OCI-LY3 (cell line): ENCODE data around the gene GPR150.

Experiments used
- EZH2phosphoT487 ChIP-seq: fragments of 200-600 bp; shearing (Covaris generic); IDR thresholded peaks from 2 replicates; pipeline ENCODE4 v1.6.1; 2018; ENCODE audit warnings: antibody characterized with exemption, mixed run types, low read depth
- TF ChIP-seq, protein P1 (sequence below): fragments of 200-600, 300-600 bp; sonication (generic); IDR thresholded peaks from 2 replicates; pipeline ENCODE4 v1.5.1; 2014; ENCODE audit warnings: antibody characterized with exemption, low read length, low read depth

DNA sequence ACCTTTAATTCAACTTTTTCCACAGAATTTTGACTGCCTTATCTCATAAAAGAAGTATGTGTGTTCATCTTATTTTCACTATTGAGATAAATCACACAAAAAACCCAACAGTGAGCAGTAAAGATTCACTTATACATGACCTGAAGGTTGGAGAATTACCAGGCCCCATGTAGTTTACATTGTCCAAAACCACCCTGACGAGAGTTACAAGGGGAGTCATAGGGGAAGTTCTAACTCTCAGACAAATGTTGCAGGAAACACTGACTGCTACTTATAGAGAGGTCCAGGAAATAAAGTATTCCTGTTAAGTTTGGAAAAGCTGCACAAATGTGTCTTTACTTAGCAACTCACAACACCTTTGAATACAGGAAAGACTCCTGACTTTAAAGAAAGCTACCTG is 48.8 kb downstream of the GPR150 start:
- TF ChIP-seq, protein P1, sequence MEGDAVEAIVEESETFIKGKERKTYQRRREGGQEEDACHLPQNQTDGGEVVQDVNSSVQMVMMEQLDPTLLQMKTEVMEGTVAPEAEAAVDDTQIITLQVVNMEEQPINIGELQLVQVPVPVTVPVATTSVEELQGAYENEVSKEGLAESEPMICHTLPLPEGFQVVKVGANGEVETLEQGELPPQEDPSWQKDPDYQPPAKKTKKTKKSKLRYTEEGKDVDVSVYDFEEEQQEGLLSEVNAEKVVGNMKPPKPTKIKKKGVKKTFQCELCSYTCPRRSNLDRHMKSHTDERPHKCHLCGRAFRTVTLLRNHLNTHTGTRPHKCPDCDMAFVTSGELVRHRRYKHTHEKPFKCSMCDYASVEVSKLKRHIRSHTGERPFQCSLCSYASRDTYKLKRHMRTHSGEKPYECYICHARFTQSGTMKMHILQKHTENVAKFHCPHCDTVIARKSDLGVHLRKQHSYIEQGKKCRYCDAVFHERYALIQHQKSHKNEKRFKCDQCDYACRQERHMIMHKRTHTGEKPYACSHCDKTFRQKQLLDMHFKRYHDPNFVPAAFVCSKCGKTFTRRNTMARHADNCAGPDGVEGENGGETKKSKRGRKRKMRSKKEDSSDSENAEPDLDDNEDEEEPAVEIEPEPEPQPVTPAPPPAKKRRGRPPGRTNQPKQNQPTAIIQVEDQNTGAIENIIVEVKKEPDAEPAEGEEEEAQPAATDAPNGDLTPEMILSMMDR: no peak
- TF ChIP-seq EZH2phosphoT487: no peak
